ENCODE measurements around the gene SERPINA1. TPM values are rescaled to one million over a fixed set of nuclear protein-coding genes. Genes with fewer than 3 reads are reported as not detected.
A peak's percentile ranks its signal among the peaks of the same experiment; 100 is the strongest.
"Not testable (repeated sequence)": the region's sequence is repeated elsewhere in the genome, so short reads cannot be mapped to it uniquely, and the experiment has no call there.

SERPINA1 gene
- total RNA-seq, 1 donor from 2014 or later, result 994 TPM

DNA sequence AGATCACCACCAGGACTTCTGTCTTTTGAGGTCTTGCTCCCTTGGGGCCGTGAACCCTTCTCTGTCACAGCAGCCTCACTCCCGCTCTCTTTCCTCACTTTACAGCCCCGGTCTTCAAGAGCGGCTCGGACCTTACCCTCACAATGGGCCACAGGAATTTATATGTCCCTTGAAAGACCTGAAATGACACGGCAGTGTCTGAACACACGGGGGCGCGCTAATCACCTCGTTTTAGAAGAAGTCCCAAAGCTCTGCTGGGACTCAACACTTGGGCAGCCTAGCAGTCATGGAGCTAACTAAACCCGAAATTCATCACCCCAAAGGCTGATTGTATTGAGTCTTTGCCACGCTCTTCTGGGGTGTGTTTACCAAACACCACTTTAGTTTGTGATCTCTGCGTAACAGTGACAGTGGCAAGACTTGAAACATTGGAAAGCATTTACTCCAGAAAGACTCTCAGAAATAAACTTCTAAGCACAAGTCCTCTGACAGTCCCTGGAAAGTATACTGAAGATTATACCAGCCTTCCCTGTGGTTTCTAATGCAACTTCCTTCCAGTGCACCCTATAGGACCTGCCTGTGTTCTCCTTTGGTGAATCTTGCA, 35.2 kb upstream of the SERPINA1 start:
- DNase-seq (peak; percentile 84), ATAC-seq (peak; percentile 78 to 82)
- no peaks in the 10 kb centered on the region for H3K4me1 ChIP-seq
- no peak overlapping the region for H3K4me3 ChIP-seq
- no peaks in the 10 kb centered on the region for H3K9me3 ChIP-seq
- no peak overlapping the region for H3K27ac ChIP-seq
- no peaks in the 10 kb centered on the region for H3K36me3 ChIP-seq
- peaks cover 9% of the 10 kb centered on the region for H3K27me3 ChIP-seq (ENCODE audit: low read depth)
- intact Hi-C loops (cut with DNase I), result no loop called here
- TF ChIP-seq CTCF (IDR thresholded peaks at IDR 0.05), result peak; percentile 56

- intact Hi-C loops (cut with DNase I), result no loop called here
- Histone ChIP-seq H3K27ac (no peak overlapping the region), H3K36me3 (no peaks in the 10 kb centered on the region), H3K4me1 (no peaks in the 10 kb centered on the region), H3K27me3 (ENCODE audit: low read depth) (peaks cover 9% of the 10 kb centered on the region), H3K9me3 (no peaks in the 10 kb centered on the region), H3K4me3 (no peak overlapping the region)
- ATAC-seq (no peak), DNase-seq (no peak)
- TF ChIP-seq CTCF (IDR thresholded peaks at IDR 0.05), result no peak
Observed at GRCh38 chr14:94421316-94421715, 32.9 kb upstream of the SERPINA1 start.

DNA sequence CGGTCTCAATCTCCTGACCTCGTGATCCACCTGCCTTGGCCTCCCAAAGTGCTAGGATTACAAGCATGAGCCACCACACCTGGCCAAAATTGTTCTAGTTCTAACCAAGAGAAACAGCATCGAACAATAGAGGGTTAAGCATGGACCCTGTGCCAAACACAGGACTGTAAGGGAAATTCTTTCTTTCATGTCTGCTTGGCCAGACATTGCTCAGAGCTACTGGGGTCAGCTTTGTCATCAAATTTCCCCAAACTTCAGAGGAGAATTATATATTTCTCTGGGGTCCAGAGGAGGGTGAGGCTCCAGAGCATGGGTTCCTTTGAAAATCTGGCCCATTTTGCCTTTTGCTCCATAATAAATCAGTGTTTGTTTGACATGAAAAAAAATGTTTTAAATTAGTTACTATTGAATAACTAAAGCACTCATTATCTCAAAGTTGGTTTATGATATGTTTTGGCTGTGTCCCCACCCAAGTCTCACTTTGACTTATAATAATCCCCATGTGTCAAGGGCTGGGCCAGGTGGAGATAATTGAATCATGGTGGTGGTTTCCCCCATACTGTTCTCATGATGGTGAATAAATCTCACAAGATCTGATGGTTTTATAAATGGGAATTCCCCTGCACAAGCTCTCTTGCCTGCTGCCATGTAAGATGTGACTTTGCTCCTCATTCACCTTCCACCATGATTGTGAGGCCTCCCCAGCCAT, 29.2 kb upstream of the SERPINA1 start:
- DNase-seq; H3K36me3 ChIP-seq; intact Hi-C loops (cut with DNase I): not testable (repeated sequence)

DNA sequence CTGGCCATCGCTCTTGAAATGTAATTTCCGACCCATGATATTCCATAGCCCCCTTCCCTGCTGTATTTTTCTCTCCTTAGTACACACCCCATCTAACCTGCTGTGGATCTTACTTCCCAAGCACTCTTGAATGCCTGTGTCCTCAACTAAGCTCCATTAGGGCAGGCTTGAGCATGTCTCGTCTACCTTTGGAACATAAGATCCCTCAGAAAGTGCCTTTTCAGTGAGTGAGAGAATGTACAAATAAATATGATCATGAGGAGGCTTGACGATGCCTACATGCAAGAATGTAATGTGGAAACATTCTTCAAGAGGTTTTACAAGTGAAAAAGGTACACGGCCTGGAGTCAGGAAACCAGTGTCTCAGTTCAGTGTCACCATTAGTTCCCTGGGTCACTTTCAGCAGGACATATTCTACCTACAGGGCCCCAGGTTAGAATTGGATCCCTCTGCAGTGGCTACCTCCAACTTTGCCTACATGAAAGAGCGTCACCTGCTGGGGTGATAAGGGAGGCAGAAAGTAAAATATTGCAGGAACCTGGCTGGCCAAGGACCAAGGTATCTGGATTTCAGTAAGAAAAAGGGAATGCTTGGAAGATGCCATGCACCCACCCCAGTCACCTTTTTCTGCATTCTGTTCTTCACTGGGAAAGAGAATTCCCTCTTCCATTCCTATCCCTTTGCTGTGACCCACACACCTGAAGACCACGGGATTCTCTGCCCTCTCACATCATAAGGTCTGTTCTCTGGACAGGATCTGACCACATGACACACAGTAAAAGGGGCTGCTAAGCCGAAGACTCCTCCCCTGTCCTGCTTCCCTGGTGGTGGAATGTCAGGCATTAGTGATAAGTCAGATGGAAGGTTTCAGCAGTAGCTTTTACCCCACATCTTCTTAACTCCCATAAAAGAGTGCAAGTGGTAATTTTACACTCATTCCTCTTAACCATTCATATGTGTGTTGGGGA, 24.6 kb upstream of the SERPINA1 start:
- TF ChIP-seq CTCF (IDR thresholded peaks at IDR 0.05), result peak; percentile 33
- peaks cover 4% of the 10 kb centered on the region for H3K4me1 ChIP-seq
- H3K27me3 ChIP-seq (ENCODE audit: low read depth), result peaks cover 4% of the 10 kb centered on the region
- no peaks in the 10 kb centered on the region for H3K36me3 ChIP-seq
- no peak overlapping the region for H3K4me3 ChIP-seq
- no peaks in the 10 kb centered on the region for H3K9me3 ChIP-seq
- peak; percentile 78 to 81 for ATAC-seq
- intact Hi-C loops (cut with DNase I), result no loop called here
- DNase-seq, result no peak
- no peak overlapping the region for H3K27ac ChIP-seq

More for the DNA sequence above, 29.2 kb upstream of the SERPINA1 start:
- H3K27ac ChIP-seq; ATAC-seq; H3K27me3 ChIP-seq (ENCODE audit: low read depth); H3K4me1 ChIP-seq; H3K9me3 ChIP-seq; H3K4me3 ChIP-seq: not testable (repeated sequence)

GRCh38 chr14:94411638-94412037, 23.2 kb upstream of the SERPINA1 start:
- Histone ChIP-seq H3K9me3 (no peaks in the 10 kb centered on the region), H3K4me3 (no peak overlapping the region), H3K36me3 (no peaks in the 10 kb centered on the region), H3K4me1 (peaks cover 4% of the 10 kb centered on the region), H3K27me3 (ENCODE audit: low read depth) (peaks cover 4% of the 10 kb centered on the region), H3K27ac (no peak overlapping the region)
- intact Hi-C loops (cut with DNase I), result no loop called here
- DNase-seq (no peak), ATAC-seq (peak; percentile 46 to 68)
- no peak for TF ChIP-seq CTCF (IDR thresholded peaks at IDR 0.05)

DNA sequence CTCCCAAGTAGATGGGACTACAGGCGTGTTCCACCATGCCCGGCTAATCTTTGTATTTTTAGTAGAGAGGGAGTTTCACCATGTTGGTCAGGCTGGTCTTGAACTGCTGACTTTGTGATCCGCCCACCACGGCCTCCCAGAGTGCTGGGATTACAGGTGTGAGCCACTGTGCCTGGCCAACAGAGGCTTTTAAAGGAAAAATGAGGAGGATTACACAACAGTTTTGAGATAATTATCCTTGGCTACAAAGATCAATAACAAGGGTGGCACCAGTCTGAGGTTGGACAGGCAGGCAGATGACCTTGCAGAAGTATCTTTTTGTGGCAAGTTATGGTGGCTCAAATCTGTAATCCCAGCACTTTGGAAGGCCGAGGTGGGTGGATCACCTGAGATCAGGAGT, 21.0 kb upstream of the SERPINA1 start:
- H3K4me3 ChIP-seq; H3K27me3 ChIP-seq (ENCODE audit: low read depth); H3K36me3 ChIP-seq; H3K27ac ChIP-seq; H3K9me3 ChIP-seq; intact Hi-C loops (cut with DNase I); DNase-seq; H3K4me1 ChIP-seq; ATAC-seq: not testable (repeated sequence)

Data from lower lobe of right lung (tissue), 2 donors.